HL-60 (cell line): ENCODE data around the gene NFAM1.
A peak's percentile ranks its signal among the peaks of the same experiment; 100 is the strongest.

Experiments
- GABPA ChIP-seq: IDR thresholded peaks from 2 replicates; pipeline ENCODE4 v1.6.1; 2012; ENCODE audit warnings: low read depth
- POLR2AphosphoS5 ChIP-seq: IDR thresholded peaks from 2 replicates; pipeline ENCODE4 v1.6.1; 2012; ENCODE audit warnings: low read depth
- TF ChIP-seq, protein P1 (sequence below): IDR thresholded peaks from one replicate; pipeline ENCODE4 v1.5.1; 2011; ENCODE audit warnings: low read length, control low read depth, inconsistent platforms; ENCODE audit not compliant: insufficient read depth
- TF ChIP-seq, protein P2 (sequence below): IDR thresholded peaks from 2 replicates; pipeline ENCODE4 v1.6.1; 2012; ENCODE audit warnings: low read depth; ENCODE audit not compliant: insufficient replicate concordance

DNA sequence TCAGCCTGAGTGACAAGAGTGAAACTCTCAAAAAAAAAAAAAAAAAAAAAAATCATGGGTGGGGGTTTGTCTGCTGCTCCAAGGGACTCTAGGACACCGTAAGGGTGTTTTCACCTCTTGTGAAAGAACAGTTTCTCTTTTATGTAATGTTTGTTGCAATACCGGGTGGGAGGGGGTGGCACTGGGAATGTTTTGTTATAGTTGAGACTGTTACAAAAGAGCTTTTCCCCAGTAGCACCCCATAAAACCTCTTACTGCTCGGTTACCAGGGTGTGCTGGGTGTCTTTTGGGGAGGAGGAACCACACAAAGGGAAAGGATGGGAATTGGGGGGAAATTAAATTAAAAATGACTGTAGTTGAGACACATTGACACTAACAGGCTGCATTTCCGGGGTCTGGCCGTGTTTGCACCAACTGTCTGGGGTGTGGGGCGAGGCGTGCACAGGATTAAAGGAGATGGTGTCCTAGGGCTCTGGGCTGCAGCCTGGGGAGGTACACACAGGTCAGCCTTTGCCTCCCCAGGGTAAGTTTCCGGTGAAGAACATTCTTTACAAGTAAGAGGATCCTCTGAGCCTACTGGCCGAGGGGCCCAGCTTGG is 1.6 kb downstream of the NFAM1 start:
- TF ChIP-seq, protein P1, sequence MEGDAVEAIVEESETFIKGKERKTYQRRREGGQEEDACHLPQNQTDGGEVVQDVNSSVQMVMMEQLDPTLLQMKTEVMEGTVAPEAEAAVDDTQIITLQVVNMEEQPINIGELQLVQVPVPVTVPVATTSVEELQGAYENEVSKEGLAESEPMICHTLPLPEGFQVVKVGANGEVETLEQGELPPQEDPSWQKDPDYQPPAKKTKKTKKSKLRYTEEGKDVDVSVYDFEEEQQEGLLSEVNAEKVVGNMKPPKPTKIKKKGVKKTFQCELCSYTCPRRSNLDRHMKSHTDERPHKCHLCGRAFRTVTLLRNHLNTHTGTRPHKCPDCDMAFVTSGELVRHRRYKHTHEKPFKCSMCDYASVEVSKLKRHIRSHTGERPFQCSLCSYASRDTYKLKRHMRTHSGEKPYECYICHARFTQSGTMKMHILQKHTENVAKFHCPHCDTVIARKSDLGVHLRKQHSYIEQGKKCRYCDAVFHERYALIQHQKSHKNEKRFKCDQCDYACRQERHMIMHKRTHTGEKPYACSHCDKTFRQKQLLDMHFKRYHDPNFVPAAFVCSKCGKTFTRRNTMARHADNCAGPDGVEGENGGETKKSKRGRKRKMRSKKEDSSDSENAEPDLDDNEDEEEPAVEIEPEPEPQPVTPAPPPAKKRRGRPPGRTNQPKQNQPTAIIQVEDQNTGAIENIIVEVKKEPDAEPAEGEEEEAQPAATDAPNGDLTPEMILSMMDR: no peak
- TF ChIP-seq POLR2AphosphoS5 (peak; percentile 18; the same call in 1 of the 2 replicates), GABPA (no peak)
- TF ChIP-seq, protein P2, sequence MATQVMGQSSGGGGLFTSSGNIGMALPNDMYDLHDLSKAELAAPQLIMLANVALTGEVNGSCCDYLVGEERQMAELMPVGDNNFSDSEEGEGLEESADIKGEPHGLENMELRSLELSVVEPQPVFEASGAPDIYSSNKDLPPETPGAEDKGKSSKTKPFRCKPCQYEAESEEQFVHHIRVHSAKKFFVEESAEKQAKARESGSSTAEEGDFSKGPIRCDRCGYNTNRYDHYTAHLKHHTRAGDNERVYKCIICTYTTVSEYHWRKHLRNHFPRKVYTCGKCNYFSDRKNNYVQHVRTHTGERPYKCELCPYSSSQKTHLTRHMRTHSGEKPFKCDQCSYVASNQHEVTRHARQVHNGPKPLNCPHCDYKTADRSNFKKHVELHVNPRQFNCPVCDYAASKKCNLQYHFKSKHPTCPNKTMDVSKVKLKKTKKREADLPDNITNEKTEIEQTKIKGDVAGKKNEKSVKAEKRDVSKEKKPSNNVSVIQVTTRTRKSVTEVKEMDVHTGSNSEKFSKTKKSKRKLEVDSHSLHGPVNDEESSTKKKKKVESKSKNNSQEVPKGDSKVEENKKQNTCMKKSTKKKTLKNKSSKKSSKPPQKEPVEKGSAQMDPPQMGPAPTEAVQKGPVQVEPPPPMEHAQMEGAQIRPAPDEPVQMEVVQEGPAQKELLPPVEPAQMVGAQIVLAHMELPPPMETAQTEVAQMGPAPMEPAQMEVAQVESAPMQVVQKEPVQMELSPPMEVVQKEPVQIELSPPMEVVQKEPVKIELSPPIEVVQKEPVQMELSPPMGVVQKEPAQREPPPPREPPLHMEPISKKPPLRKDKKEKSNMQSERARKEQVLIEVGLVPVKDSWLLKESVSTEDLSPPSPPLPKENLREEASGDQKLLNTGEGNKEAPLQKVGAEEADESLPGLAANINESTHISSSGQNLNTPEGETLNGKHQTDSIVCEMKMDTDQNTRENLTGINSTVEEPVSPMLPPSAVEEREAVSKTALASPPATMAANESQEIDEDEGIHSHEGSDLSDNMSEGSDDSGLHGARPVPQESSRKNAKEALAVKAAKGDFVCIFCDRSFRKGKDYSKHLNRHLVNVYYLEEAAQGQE: no peak
